Measurements from ENCODE around the gene ISG15.

The ISG15 gene

DNA sequence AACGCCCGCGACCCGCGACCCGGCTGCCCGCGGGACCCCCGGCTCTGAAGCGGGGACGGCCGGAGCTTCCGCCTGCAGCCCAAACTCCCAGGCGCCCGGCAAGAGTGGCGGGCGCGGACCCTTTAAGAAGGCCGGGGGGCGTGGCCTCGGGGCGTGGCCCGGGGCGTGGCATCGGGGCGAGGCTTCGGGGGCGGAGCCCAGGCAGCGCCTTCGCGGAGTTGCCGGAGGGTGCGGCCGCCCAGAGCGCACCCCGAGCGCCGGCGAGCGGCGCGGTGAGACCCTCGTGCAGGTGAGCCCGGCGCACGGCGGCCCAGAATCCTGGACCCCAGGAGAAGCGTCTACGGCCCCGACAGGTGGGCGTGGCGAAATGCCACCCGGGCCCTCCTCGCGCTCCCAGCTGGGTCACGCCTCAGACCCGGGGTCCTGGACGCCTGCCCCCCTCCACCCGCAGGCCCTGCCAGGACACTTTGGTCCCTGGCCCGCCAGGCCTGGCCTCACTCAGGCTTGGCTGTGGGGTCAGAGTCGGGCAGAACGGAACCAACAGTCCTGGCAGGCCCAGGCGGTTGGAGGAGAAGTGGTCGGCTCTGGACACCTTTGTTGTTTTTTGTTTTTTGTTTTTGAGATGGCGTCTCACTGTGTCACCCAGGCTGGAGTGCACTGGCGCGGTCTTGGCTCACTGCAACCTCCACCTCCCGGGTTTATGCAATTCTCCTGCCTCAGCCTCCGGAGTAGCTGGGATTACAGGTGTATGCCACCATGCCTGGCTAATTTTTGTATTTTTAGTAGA lies 46.4 kb downstream of the ISG15 start:
- H3K36me3 ChIP-seq (ENCODE audit: control insufficient read depth, insufficient read depth, low read length) = no peaks in the 10 kb centered on the region
- peaks cover 64% of the 10 kb centered on the region for H3K27me3 ChIP-seq (ENCODE audit: control insufficient read depth, insufficient read depth, low read length)
- no peaks in the 10 kb centered on the region for H3K9me3 ChIP-seq (ENCODE audit: control insufficient read depth, low read length)
- no peak overlapping the region for H3K4me3 ChIP-seq (ENCODE audit: low read length)
- peaks cover 45% of the 10 kb centered on the region for H3K4me1 ChIP-seq (ENCODE audit: control insufficient read depth, insufficient read depth, low read length)
- no peak overlapping the region for H3K9ac ChIP-seq (ENCODE audit: low read length)

DNA sequence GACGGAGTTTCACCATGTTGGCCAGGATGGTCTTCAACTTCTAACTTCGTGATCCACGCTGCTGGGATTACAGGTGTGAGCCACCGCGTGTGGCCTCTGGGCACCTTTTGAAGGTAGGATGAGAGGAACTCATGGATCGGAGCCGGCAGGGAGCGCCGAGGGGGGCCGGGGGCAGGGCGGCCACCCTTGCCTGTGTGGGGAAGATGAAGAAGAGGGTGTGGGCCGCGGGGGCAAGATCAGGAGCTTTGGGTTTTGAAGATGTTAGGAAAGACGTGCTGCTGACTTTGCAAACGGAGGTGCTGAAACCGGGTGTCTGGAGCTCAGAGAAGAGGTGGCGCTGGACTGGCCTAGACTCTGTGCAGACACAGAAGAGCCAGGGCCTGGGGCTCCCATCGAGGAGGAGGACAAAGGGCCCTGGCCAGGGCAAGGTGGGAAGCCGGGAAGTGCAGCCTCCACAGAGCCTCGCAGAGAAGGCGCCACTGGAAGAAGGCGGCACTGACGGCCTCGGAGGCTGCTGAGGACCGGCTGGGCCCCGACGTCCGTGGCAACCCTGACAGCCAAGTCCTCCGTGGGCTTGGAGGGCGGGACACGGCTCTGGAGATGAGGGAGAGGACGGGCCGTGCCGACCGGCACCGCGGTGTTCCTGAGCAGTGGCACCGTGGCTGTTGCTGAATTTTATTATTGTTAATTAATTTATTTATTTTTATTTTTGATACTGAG lies 47.1 kb downstream of the ISG15 start:
- H3K27me3 ChIP-seq (ENCODE audit: control insufficient read depth, insufficient read depth, low read length) = peaks cover 64% of the 10 kb centered on the region
- H3K36me3 ChIP-seq (ENCODE audit: control insufficient read depth, insufficient read depth, low read length) = no peaks in the 10 kb centered on the region
- H3K4me3 ChIP-seq (ENCODE audit: low read length) = no peak overlapping the region
- no peak overlapping the region for H3K9ac ChIP-seq (ENCODE audit: low read length)
- H3K4me1 ChIP-seq (ENCODE audit: control insufficient read depth, insufficient read depth, low read length) = peaks cover 45% of the 10 kb centered on the region
- H3K9me3 ChIP-seq (ENCODE audit: control insufficient read depth, low read length) = no peaks in the 10 kb centered on the region

GRCh38 chr1:1061682-1062345 lies 48.5 kb downstream of the ISG15 start:
- Histone ChIP-seq H3K36me3 (ENCODE audit: control insufficient read depth, insufficient read depth, low read length) (no peaks in the 10 kb centered on the region), H3K4me1 (ENCODE audit: control insufficient read depth, insufficient read depth, low read length) (peaks cover 45% of the 10 kb centered on the region), H3K9me3 (ENCODE audit: control insufficient read depth, low read length) (no peaks in the 10 kb centered on the region), H3K4me3 (ENCODE audit: low read length) (no peak overlapping the region), H3K27me3 (ENCODE audit: control insufficient read depth, insufficient read depth, low read length) (peaks cover 64% of the 10 kb centered on the region), H3K9ac (ENCODE audit: low read length) (no peak overlapping the region)

DNA sequence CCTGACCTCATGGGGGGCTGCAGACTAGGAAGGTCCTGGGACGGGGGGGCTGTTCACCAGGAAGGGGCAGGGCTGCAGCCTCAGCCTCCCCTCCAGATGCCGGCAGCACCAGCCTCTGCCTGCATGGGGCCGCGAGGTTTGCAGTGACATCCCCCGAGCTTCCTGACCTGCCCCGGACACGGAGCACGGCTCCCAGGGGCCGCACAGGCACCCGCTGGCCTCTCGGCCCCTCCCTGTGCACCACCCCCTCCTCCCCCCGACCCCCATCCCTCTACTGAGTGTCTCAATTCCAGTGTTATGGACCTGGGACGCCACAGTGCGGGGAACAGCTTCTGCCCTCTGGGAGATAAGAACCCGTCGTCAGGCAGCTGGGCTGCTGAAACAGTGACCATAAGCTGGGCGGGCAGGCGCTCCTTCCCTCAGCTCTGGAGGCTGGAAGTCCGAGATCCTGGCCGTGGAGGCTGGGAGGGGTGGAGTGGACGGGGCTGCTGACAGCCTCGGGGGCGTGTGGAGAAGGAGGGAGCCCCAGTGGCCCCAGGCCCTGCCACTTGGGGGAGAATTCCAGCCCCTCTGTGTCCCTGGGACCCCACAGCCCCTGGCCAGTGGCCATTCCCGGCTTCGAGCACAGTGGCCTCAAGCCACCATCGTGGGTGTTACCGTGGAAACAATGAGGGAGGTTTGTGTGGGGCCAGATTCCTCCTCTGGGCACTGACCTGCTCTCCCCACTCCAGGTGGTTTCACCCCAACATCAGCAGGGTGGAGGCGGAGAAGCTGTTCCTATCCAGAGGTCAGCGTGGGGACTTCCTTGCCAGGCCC lies 49.3 kb downstream of the ISG15 start:
- no peaks in the 10 kb centered on the region for H3K9me3 ChIP-seq (ENCODE audit: control insufficient read depth, low read length)
- peaks cover 64% of the 10 kb centered on the region for H3K27me3 ChIP-seq (ENCODE audit: control insufficient read depth, insufficient read depth, low read length)
- H3K9ac ChIP-seq (ENCODE audit: low read length) = peak overlapping the region; percentile 12
- no peaks in the 10 kb centered on the region for H3K36me3 ChIP-seq (ENCODE audit: control insufficient read depth, insufficient read depth, low read length)
- H3K4me3 ChIP-seq (ENCODE audit: low read length) = no peak overlapping the region
- H3K4me1 ChIP-seq (ENCODE audit: control insufficient read depth, insufficient read depth, low read length) = peaks cover 45% of the 10 kb centered on the region

- no peaks in the 10 kb centered on the region for H3K9me3 ChIP-seq (ENCODE audit: control insufficient read depth, low read length)
- H3K4me1 ChIP-seq (ENCODE audit: control insufficient read depth, insufficient read depth, low read length) = peaks cover 46% of the 10 kb centered on the region
- H3K27me3 ChIP-seq (ENCODE audit: control insufficient read depth, insufficient read depth, low read length) = peaks cover 65% of the 10 kb centered on the region
- no peaks in the 10 kb centered on the region for H3K36me3 ChIP-seq (ENCODE audit: control insufficient read depth, insufficient read depth, low read length)
- no peak overlapping the region for H3K4me3 ChIP-seq (ENCODE audit: low read length)
- no peak overlapping the region for H3K9ac ChIP-seq (ENCODE audit: low read length)
These were observed 50.1 kb downstream of the ISG15 start for GRCh38 chr1:1063261-1063944.
